Mesodermal cell (in vitro differentiated cells): ENCODE measurements around the gene IFNGR2.
"Not testable (repeated sequence)": the region's sequence is repeated elsewhere in the genome, so short reads cannot be mapped to it uniquely, and the experiment has no call there.

ENCODE experiments used
- H3K27ac ChIP-seq: 2 replicates; pipeline ENCODE4 v1.7.0; 2013; ENCODE audit warnings: mild to moderate bottlenecking, low read depth, low read length, moderate library complexity; ENCODE audit not compliant: severe bottlenecking
- H3K36me3 ChIP-seq: 2 replicates; pipeline ENCODE4 v1.7.1; 2013; ENCODE audit warnings: mild to moderate bottlenecking, low read length, moderate library complexity; ENCODE audit not compliant: control insufficient read depth, insufficient read depth
- H3K4me1 ChIP-seq: one replicate; pipeline ENCODE4 v1.7.1; 2013; ENCODE audit warnings: mild to moderate bottlenecking, low read length; ENCODE audit not compliant: insufficient read depth, control insufficient read depth, poor library complexity, severe bottlenecking
- H3K4me3 ChIP-seq: 2 replicates; pipeline ENCODE4 v1.7.0; 2013; ENCODE audit warnings: low read length, control low read depth, mild to moderate bottlenecking; ENCODE audit not compliant: insufficient read depth, poor library complexity, severe bottlenecking; ENCODE audit errors: extremely low read depth
- H3K9me3 ChIP-seq: 2 replicates; pipeline ENCODE4 v1.7.1; 2013; ENCODE audit warnings: mild to moderate bottlenecking, low read length, moderate library complexity; ENCODE audit not compliant: control insufficient read depth
- WGBS, 2 experiments: methylation state at CpG; one replicate each; pipeline ENCODE4 v1.1.5; 2013; ENCODE audit warnings: missing lambda C conversion rate in 2 of 2; ENCODE audit not compliant: insufficient coverage in 2 of 2; 5-methylcytosine and 5-hydroxymethylcytosine counted together

Gene IFNGR2

DNA sequence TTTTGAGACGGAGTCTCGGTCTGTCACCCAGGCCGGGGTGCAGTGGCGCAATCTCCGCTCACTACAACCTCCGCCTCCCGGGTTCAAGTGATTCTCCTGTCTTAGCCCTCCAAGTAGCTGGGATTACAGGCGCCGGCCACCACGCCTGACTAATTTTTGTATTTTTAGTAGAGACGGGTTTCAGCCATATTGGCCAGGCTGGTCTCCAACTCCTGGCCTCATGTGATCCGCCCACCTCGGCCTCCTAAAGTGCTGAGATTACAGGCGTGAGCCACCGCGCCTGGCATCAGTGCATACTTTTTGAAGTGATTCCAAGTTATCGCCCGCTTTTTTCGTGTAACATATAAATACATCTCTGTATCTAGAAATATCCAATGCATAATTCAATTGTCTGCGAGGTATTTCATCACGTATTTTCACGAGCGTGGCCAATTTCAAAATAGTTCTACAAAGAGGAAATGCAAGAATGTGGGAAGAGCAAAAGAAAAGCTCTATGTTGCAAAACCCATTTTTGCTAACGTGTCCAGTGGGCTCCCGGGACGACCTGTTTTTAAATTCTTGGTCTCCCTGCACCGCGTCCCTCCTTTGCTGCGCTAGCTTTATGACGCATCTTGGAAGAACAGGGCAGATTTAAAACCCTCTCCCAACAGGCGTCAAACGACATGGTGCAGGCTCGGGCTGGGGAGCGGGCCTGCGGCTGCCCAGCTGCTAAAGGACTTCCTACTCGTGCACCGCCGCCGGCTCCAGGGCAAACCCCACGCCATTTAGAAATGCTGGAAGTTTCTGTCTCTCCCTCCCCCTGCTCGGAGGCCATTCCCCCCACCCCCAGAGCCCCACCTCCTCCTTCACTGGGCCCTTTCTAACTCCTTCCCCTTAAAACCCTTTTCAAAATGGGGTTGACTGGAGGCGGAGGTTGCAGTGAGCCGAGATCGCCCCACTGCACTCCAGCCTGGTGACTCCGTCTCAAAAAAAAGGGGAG, 923 bp upstream of the IFNGR2 start:
- H3K27ac ChIP-seq, result peak overlapping the region; percentile 53
- no peaks in the 10 kb centered on the region for H3K9me3 ChIP-seq
- 75 to 89% methylated on average over 31 to 40 of the region's 45 CpGs for WGBS, 2 experiments
- peak overlapping the region; percentile 85 for H3K4me3 ChIP-seq
- peaks cover 9% of the 10 kb centered on the region for H3K4me1 ChIP-seq
- H3K36me3 ChIP-seq, result peaks cover 10% of the 10 kb centered on the region

DNA sequence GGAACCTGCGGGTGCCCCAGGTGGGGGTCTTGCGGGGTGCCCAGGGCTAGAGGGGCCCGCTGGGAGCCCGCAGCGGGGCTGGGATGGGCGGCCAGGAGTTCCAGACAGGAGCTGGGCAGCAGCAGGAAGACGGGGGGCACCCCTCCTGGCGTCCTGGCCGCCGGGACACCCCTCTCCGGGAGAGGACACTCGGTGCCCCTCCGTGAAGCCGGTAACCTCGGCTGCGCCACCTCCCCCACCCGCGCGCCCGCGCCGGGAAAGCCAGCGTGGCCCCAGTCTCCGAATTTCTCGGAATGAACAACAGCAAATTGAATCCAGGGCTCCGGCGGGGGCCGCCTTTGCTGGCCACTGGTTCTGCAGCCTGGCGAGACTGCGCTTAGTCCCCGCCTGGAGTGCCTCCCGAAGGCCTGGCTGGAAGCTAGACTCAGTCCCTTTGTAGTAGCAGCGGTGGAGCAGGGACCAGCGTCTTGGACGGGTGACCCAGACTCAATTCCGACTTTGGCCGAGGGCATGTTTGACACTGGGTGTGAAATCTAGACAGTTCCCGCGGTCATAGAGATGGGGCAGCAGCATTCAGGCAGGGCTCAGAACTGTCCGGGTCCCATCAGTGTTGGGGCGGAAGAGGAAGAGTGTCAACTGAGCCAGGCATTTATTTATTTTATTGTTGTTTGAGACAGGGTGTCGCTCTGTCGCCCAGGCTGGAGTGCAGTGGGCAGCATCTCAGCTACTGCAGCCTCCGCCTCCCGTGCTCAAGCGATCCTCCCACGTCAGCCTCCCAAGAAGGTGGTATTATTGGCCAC, 773 bp downstream of the IFNGR2 start:
- 12 to 14% methylated on average over 46 to 47 of the region's 47 CpGs for WGBS, 2 experiments
- Histone ChIP-seq H3K27ac (peak overlapping the region; percentile 65), H3K36me3 (peaks cover 10% of the 10 kb centered on the region), H3K4me1 (peaks cover 9% of the 10 kb centered on the region), H3K4me3 (peak overlapping the region; percentile 85), H3K9me3 (no peaks in the 10 kb centered on the region)

DNA sequence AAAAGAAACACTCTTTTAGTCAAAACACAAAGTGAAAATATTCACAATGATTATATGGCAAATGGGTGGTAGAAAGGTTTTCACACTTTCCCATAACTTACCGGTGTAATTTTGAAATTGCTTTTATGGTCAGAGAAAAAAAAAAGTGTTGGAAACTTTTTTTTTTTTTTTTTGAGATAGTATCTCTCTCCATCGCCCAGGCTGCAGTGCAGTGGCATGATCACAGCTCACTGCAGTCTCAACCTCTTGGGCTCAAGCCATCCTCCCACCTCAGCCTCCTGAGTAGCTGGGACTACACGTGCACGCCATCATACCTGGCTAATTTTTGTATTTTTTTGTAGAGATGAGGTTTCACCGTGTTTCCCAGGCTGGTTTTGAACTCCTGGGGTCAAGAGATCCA, 3.3 kb downstream of the IFNGR2 start:
- peaks cover 9% of the 10 kb centered on the region for H3K4me1 ChIP-seq
- no peaks in the 10 kb centered on the region for H3K9me3 ChIP-seq
- no peak overlapping the region for H3K4me3 ChIP-seq
- H3K27ac ChIP-seq, result no peak overlapping the region
- WGBS, 2 experiments, result 85 to 88% methylated on average over 2 to 4 of the region's 5 CpGs
- peaks cover 20% of the 10 kb centered on the region for H3K36me3 ChIP-seq

DNA sequence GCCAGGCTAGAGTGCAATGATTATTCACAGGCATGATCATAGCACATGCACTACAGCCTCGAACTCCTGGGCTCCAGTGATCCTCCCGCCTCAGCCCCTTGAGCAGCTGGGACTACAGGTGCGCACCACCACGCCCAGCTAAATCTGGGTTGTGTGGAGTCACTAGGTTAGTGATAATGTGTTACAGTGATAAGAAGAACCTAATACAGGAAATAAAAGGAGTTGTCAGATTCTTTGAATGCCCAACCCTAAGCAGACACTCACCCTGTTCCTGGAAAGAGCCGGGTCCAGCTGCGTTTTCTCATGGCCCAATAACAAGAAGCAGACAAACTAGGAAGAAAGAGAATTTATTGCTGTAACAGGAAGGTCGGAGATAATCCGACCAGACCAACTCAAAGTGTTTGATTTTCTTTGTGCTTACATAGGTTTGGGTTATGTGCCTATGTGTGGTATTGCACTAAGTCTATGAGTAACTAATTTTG, 8.8 kb downstream of the IFNGR2 start:
- Histone ChIP-seq H3K4me3 (no peak overlapping the region), H3K36me3 (peaks cover 44% of the 10 kb centered on the region), H3K27ac (peak overlapping the region; percentile 32), H3K9me3 (no peaks in the 10 kb centered on the region), H3K4me1 (peaks cover 2% of the 10 kb centered on the region)
- 95 to 100% methylated on average over 5 to 7 of the region's 8 CpGs for WGBS, 2 experiments

DNA sequence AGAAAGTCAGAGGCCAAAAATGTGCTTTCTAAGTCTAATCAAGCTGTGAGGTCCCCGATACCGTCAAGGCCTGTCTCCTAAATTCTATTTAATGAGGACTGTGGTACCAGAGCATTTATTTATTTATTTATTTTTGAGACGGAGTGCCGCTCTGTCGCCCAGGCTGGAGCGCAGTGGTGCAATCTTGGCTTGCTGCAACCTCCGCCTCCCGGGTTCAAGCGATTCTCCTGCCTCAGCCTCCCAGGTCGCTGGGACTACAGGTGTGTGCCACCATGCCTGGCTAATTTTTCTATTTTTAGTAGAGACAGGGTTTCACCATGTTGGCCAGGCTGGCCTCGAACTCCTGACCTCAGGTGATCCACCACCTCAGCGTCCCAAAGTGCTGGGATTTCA, 9.2 kb downstream of the IFNGR2 start:
- Histone ChIP-seq H3K27ac (peak overlapping the region; percentile 32), H3K36me3 (peaks cover 45% of the 10 kb centered on the region)
- H3K4me3 ChIP-seq, H3K9me3 ChIP-seq, H3K4me1 ChIP-seq: not testable (repeated sequence)
- 93 to 99% methylated on average over 10 of the region's 12 CpGs for WGBS, 2 experiments

DNA sequence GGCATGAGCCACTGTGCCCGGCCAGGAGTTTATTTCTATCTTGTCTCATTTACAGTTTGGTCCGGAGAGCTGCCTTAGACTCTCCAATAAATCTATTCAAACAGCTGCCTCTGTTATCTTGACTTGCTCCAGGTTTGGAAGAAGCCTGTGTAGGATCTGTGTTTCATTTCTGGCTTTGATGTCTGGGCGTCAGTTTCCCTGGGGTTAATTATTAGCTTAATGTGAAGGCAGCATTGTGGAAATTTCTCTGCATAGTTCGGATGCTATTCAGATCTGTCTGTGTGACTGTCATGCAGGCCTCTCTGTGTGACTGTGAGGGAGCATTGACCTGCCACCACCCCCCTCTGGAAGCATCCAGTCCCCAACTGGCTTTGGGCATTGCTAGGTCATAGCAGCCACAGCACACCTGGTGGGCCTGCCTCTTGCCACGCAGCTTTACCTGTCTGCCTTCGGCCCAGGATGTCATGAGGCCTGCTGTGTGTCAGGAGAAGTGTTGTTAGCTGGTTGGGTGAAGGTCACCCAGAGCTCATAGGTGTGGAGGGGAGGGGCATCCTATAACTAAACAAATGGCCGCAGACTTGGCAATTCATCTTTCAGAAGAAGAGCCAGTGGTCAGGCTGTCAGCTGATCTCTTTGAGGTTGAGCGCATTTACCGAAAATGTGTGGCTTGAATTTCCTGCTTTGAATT, 9.8 kb downstream of the IFNGR2 start:
- H3K4me1 ChIP-seq, result peaks cover 2% of the 10 kb centered on the region
- WGBS, 2 experiments, result 86 to 91% methylated on average over 7 to 8 of the region's 9 CpGs
- no peak overlapping the region for H3K4me3 ChIP-seq
- no peaks in the 10 kb centered on the region for H3K9me3 ChIP-seq
- peaks cover 49% of the 10 kb centered on the region for H3K36me3 ChIP-seq
- H3K27ac ChIP-seq, result peak overlapping the region; percentile 66

DNA sequence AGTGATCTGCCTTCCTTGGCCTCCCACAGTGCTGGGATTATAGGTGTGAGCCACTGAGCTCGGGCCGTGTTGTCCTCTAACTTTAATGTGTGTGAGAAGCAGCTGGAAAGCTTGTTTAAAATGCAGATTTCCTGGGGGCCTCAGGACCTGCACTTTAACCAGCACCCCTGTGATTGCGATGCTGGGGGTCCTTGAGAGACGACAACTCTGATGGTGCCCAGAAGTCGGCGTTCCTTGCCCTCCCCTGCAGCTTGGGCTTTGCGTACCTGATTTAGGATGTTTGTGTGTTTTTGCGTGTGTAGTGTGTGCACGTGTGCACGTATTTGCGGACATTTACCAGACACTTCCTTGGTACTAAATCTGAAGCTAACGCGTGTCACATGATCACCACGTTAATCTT, 10.9 kb downstream of the IFNGR2 start:
- Histone ChIP-seq H3K36me3 (peaks cover 58% of the 10 kb centered on the region), H3K4me3 (no peak overlapping the region), H3K27ac (no peak overlapping the region), H3K4me1 (peaks cover 2% of the 10 kb centered on the region), H3K9me3 (no peaks in the 10 kb centered on the region)
- WGBS, 2 experiments, result 84 to 95% methylated on average over 10 to 14 of the region's 14 CpGs

DNA sequence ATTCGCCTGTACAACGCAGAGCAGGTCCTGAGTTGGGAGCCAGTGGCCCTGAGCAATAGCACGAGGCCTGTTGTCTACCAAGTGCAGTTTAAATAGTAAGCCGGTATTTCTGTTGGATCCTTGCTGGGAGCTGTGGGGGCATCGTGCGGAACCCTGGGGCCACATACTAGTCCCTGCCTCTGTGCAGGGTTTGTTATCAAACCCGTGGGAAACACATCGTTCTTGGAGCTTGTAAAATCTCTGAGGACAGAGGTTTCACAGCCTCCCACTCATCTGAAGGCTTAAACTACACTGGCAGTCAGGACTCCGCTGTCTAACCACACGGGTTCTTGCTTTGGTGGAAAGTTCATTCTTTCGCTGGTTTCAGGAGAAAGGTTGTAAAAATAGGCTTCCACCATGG, 11.7 kb downstream of the IFNGR2 start:
- Histone ChIP-seq H3K4me3 (no peak overlapping the region), H3K9me3 (no peaks in the 10 kb centered on the region), H3K27ac (peak overlapping the region; percentile 29), H3K36me3 (peaks cover 67% of the 10 kb centered on the region), H3K4me1 (peaks cover 2% of the 10 kb centered on the region)
- WGBS, 2 experiments, result 94 to 97% methylated on average over 8 to 11 of the region's 11 CpGs

DNA sequence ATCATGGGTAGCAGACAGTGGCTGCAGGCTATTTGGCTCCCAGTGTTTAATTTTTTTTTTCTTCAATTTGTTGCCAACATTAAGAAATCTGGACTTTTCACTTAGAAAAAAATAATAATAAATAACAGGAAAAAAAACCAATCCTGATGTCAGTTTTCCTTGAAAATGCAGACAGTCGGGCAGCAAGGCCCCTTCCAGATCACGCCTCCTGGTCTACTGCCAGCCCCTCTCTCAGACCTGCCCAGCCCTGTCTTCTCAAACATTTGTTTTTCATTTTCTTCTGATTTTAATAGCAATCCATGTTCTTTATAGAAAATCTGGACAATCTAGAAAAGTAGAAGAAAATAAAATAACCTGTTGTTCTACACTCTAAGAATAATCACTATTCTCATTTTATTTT, 15.5 kb downstream of the IFNGR2 start:
- Histone ChIP-seq H3K9me3 (no peaks in the 10 kb centered on the region), H3K36me3 (peaks cover 82% of the 10 kb centered on the region), H3K4me1 (no peaks in the 10 kb centered on the region), H3K4me3 (no peak overlapping the region), H3K27ac (no peak overlapping the region)
- WGBS, 2 experiments, result 100% methylated on average over 2 of the region's 2 CpGs

DNA sequence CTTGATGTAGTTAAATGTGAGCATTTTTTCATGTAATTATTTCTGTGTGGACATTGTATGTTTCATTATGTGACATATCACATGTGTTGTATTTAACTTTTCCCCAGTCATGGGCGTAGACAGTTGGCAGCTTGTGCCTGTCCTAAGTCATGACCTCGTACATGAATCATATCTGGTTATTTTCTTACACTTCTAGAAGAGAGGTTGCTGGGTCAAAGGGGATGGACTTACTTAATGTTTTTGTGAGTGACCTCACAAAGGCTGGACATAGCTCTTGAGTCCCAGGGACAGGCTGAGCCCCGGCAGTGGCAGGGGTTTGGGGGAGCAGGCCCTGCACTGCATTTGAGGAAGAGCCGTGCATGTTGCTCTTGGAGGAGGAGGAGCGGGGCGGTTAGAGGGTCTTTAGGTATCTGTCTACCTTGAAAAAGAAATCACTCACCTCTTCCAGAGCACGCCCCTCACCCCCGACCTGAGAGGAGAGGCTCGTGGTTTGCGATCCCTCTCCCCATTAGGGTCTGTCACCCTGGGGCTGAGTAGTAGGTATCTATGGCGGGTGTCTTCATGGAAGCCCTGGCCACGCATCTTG, 16.4 kb downstream of the IFNGR2 start:
- H3K36me3 ChIP-seq, result peaks cover 85% of the 10 kb centered on the region
- WGBS, 2 experiments, result 95 to 100% methylated on average over 2 to 7 of the region's 12 CpGs
- H3K4me3 ChIP-seq, result no peak overlapping the region
- no peak overlapping the region for H3K27ac ChIP-seq
- H3K9me3 ChIP-seq, result no peaks in the 10 kb centered on the region
- H3K4me1 ChIP-seq, result no peaks in the 10 kb centered on the region
